ENCODE data around the gene ENOX1. TPM values are rescaled to one million over a fixed set of nuclear protein-coding genes. Genes with fewer than 3 reads are reported as not detected.

The ENOX1 gene
- total and polyA plus RNA-seq, 2 of the 13 experiments (the other 11 are each of a cell fraction or from before 2014, with no cell fraction given) = not detected

GRCh38 chr13:43647471-43647870, 139.3 kb downstream of the ENOX1 start (continued):
- TF ChIP-seq ZSCAN5A (CRISPR knock-in tag; IDR thresholded peaks at IDR 0.05; ENCODE audit: borderline replicate concordance) (no peak), ZNF607 (CRISPR knock-in tag; IDR thresholded peaks at IDR 0.05; ENCODE audit: borderline replicate concordance) (no peak), AHR (CRISPR knock-in tag; IDR thresholded peaks at IDR 0.05) (no peak), ZNF605 (CRISPR knock-in tag; IDR thresholded peaks at IDR 0.05) (no peak), ESRRA (CRISPR knock-in tag; IDR thresholded peaks at IDR 0.05; ENCODE audit: low read depth) (no peak)

GRCh38 chr13:43640476-43640875, 146.3 kb downstream of the ENOX1 start:
- no peak overlapping the region for H2AFZ ChIP-seq (ENCODE audit: low read length)
- BruUV-seq (replicated peaks) = no TSS peak

More at GRCh38 chr13:43640476-43640875, 146.3 kb downstream of the ENOX1 start:
- no peak for TF ChIP-seq MAZ (IDR thresholded peaks at IDR 0.05; ENCODE audit: borderline replicate concordance, low read depth, low read length)
- TF ChIP-seq MAZ (CRISPR knock-in tag; IDR thresholded peaks at IDR 0.05; ENCODE audit: low read depth) = no peak
- TF ChIP-seq FOXK1 (CRISPR knock-in tag; IDR thresholded peaks at IDR 0.05; ENCODE audit: borderline replicate concordance, low read depth) = no peak
- TF ChIP-seq SIN3A (IDR thresholded peaks at IDR 0.05; ENCODE audit: borderline replicate concordance, low read depth, low read length) = no peak
- no peak for TF ChIP-seq CHD2 (IDR thresholded peaks at IDR 0.05; ENCODE audit: low read depth, low read length)
- no peak for TF ChIP-seq ZNF432 (CRISPR knock-in tag; IDR thresholded peaks at IDR 0.05; ENCODE audit: borderline replicate concordance)
- TF ChIP-seq SALL2 (CRISPR knock-in tag; IDR thresholded peaks at IDR 0.05) = no peak
- TF ChIP-seq GTF3A (CRISPR knock-in tag; conservative IDR thresholded peaks at IDR 0.05) = no peak
- no peak for TF ChIP-seq BATF2 (CRISPR knock-in tag; IDR thresholded peaks at IDR 0.05)
- no peak for TF ChIP-seq MED1 (CRISPR knock-in tag; IDR thresholded peaks at IDR 0.05)
- TF ChIP-seq HNF4A (CRISPR knock-in tag; IDR thresholded peaks at IDR 0.05) = no peak
- WGBS (ENCODE audit: low lambda C conversion rate) = 0% methylated on average over 1 of the region's 1 CpG
- ChIA-PET POLR2A (no interaction called here), CTCF (ENCODE audit: low intra/inter-chr PET ratio, low total read pairs) (no interaction called here)
- intact Hi-C loops (cut with micrococcal nuclease; ENCODE audit: unreplicated experiment) (no loop called here), in situ Hi-C loops (cut with HindIII; ENCODE audit: extremely low pct_ligation_motif_present, low pct_unique_long_range_greater_than_20kb) (no loop called here)
- H3K4me1 ChIP-seq (ENCODE audit: insufficient read depth, low read length) = no peaks in the 10 kb centered on the region
- H3K4me3 ChIP-seq (replicated peaks in 1 of 3; ENCODE audit: insufficient read depth in 1 of 3, low read depth in 2 of 3, low read length in 3 of 3) = no peak overlapping the region
- H4K20me1 ChIP-seq (ENCODE audit: insufficient read depth, low read length) = no peaks in the 10 kb centered on the region
- H3K27me3 ChIP-seq (ENCODE audit: control insufficient read depth in 1 of 2, insufficient read depth in 2 of 2, low read length in 2 of 2) = no peaks in the 10 kb centered on the region
- no peak overlapping the region for H3K27ac ChIP-seq (ENCODE audit: extremely low read length, insufficient read depth, low read length)
- no peak overlapping the region for H3K4me2 ChIP-seq (ENCODE audit: low read depth, low read length)
- no peak for ATAC-seq
- no peak for FAIRE-seq
- no peak for DNase-seq (ENCODE audit: low spot score)
- no peak overlapping the region for H3K9ac ChIP-seq (ENCODE audit: insufficient read depth, low read depth, low read length)
- H3K79me2 ChIP-seq (ENCODE audit: insufficient read depth, low read length) = no peaks in the 10 kb centered on the region
- H3K9me3 ChIP-seq (ENCODE audit: low read length) = no peaks in the 10 kb centered on the region
- H3K36me3 ChIP-seq (replicated peaks in 1 of 2; ENCODE audit: control insufficient read depth in 1 of 2, insufficient read depth in 2 of 2, low read length in 2 of 2) = no peaks in the 10 kb centered on the region

All from HepG2 (cell line).